H4 (cell line): ENCODE results near the gene CPN2. TPM values are rescaled to one million over a fixed set of nuclear protein-coding genes. Genes with fewer than 3 reads are reported as not detected.

Experiments used
- DNase-seq: peaks from one replicate; pipeline ENCODE4 v3.0.0-alpha.2; 2015; ENCODE audit warnings: low spot score
- total RNA-seq: library from RNA; depleted of rRNA; stranded (reverse); fragments of >200 nt; shearing (Covaris generic); gene quantifications from 2 replicates; pipeline ENCODE4 v1.2.3, GENCODE V29; 2014

The CPN2 gene
- total RNA-seq, 1 experiment from 2014 or later, result not detected

DNA sequence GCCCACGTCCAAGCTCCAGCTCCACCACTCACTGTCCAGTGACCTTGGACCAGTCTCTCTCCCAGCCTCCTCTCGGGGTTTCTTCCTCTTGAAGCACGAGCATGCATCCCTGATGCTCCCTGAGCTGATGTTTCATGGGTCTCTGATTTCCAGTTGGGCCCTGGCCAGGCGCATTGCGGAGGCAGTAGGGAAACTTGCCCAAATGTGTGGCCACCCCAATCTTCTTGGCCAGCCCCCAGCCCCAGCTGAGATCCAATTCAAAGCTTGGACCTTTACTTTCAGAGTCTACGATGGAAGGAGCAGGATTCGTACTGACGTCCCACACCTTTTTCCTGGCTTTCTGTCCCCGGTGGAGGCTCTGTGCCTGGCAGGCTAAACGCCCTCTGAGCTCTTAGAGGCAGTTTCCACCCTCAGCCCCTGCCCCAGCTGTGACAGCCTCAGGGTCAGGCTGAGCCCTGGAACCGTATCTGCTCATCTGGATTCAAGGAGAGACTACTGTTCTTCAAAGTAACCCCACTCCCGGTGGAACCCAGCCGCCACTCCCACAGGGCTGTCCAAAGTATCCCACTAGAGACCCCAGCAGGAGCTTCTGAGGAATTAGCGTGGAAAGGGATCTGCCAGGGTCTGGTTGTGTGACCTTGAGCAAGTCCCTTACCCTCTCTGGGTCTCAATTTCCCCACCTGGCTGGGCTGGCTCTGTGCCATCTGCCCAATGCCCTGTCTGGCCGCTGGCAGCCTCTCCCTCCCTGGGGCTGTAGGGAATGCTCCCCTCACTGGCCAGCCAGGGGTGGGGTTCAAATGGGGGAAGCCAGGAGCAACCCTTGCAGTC, 37.4 kb downstream of the CPN2 start:
- DNase-seq, result peak; percentile 38

DNA sequence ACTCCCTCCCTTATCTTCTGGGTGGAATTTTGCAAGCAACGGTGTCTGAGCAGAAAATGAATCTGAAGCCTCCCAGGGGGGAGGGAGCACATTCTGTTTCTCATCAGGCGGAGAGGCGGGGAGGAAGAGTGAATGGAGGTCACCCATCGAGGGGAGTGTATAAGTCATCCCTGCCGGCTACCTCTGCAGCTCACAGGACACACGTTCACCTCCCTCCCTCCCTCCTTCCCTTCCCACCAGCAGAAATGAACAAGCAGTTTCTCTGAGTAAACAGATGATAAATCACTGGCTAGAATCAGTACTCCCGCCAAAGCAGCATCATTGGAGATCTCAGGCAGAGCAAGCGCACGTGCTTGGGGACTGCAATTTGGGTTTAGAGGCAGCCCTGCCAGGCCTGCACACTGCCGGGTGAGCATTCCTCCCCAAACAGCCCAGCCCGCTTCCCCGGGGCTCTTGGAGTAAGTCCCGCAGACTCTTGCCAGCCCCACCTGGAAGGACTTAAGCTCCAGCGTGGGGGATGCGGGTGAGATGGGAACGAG, 38.3 kb downstream of the CPN2 start:
- peak; percentile 70 for DNase-seq

DNA sequence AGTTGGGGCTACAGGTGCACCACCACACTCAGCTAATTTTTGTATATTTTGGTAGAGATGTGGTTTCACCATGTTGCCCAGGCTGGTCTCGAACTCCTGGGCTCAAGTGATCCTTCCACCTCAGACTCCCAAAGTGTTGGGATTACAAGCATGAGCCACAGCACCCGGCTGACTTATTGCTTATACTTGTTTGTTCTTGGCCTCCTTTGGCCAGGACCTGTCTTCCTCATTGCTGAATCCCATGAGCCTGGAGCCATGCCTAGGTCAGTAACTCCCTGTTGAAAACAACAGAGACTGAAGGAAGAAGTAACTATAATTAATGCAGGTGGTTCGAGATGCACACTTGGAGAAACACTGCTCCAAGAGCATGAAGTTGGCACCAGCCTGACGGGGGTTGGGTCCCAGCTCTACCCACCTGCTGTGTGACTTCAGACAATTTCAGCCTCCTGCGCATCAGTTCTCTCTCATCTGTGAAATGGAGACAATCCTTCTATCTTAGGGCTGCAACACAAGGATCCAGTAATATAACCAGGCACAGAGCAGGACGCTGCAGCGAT, 38.9 kb downstream of the CPN2 start:
- DNase-seq, result no peak

DNA sequence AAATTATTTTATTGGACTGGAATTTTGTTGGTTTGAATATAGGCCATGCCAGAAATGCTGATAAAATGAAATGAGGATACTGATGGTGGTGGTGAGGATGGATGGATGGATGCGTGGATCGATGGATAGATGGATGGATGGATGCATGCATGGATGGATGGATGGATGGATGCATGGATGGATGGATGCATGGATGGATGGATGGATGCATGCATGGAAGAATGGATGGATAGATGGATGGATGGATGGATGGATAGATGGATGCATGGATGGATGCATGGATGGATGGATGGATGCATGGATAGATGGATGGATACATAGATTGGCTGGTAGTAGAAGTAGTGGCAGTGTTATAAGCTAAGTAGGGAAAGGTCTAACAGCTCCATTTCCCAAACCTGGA, 40.1 kb downstream of the CPN2 start:
- no peak for DNase-seq

DNA sequence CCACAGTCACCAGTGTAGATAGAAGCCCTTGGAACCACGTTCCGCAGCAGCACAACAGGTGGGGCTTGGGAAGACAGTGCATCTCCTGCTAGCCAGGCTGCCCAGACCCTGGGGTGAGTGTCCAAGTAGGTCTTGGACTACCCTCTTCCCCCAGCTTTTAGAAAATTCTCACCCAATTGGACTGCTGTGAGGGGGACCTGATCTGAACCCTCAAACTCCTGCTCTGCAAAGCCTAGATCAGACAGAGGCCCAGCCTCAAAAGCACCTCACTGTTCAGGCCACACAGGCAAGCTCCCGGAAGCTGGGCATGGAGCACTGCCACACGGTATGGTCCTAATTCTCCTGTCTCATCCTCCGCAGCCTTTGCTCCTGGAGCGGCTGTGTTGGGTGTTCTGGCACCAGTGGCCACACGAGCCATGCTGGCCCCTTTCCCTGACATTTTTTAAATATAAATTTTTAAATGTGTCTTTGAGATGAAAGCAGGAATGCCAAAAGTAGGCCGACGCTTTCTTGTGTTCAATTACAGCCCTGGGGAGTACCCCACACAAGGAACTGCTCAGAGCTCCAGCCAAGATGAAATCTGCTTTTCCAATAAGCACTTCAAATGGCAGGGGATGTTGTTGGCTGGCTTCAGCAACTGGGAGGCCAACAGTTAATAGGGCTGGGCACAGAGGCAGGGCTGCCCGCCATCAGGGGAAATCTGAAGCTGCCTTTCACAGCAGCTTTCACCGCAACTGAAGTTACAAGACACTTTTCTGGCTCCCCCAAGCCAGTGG, 40.9 kb downstream of the CPN2 start:
- DNase-seq, result no peak

DNA sequence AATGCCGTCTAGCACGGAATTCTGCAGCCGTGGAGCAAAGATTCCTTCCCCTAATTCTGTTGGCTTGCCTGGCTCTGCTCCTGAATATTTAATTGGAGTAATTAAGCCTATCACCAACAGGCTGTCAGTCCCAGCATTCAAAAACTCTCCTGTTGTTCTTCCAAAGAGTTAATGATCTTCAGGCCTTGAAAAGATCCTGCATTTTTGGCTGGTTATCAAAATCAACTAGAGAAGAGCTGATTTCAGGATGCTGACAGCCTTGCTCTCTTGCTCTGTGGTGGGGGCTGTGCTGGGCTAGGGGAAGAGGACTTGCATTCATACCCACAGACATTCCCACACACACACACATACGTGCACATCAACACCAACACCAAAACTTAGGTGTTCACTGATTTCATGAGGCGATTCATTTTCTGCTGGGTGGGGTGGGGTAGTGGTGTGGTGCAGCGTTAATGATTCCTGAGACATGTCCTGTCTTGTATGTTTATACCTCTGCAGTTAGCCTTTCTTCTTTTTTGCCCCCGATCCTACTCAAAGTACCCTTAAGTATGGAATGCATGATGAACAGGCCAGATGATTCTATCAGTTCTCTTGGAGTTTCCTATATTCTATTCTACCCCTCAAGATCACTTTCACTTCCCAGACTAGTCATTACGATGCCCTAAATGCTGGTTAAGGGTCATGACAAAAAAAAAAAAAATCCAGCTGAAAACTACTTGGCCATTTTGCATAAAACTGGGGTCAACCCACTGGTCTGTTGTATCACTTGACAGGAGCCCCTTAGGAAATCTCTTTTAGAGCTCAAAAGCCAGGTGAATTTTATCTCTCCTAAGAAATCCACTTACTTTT, 42.3 kb downstream of the CPN2 start:
- DNase-seq, result no peak

DNA sequence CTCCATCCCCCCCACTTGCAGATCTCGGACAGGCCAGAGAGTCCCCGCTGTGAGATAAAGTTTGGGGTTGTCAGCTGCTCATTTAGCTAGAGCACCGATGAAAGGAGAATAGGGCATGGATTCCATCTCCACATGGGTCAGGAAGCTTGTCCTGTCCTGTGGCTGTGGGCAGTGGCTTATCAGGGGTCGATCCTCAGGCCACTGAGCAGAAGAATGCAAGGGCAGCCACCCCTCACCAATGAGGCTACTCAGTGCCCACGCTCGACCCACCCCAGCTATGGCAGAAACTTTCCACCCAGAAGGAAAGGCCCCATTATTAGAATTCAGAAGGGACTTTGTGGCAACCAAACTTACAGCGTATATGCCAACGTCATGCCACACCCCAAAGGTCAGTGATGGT, 43.3 kb downstream of the CPN2 start:
- DNase-seq, result no peak

DNA sequence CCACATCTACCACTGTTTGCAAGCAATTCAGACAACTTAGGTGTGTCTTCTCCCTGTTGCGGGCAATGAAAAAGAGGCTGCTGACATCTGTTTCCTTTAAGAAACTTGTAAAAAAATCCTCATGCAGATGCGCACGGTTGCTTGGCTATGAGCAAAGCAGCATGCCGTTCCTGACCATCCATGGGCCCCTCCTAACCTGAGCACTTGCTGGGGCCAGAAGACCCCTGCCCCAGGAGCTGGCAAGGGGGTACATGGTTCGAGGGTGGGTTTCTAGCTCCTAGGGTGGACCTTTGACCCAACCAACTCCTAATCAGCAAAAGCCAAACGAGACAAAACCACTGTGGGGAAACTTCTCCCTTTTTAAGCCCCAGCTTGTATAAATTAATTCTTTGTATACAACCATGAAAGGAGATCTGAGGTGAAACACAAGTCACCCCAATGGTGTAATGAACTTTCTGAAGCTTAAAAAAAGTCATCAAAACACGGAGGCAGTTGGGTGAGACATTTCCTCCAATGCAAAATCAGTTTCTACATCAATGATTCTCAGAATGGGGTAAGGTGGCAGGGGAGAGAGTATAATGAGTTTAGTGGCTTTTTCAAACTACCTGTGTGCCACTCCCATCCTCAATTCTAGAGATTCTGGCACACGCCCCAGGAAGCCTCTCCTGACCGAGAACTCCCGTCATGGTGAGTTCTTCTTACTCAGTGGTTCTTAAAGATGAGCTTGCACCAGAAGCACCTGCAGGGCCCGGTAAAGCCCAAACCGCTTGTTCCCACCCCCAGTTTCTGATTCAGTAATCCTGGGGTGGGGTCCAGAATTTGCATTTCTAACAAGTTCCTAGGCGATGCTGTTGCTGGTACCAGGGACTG, 44.1 kb downstream of the CPN2 start:
- DNase-seq, result no peak

DNA sequence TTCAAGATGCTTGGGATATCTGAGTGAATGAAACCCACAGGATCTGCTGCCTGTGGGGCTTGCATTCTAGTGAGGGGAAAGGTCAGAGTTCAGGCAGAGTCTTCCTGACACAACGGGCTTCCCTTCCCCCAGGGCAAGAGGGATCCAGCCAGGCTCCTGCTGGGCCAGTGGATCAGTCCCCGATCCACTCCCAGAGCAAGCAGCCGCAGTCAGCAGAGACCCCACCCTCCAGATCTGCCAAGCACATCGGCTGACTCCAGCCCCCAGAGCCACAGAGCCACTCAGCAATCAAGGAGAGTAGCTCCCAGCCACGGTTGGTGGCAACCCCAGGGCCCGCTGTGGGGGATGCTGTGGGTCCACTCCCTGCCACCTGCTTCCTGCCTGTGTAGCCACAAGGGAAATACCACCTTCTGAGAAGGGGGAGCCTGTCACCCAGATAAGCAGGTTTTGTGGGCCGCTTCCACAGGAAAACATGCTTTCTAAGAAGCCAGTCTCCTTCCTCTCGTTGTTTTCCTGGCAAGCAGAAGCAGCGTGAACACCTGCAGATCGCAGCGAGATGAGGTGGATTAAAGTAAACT, 44.9 kb downstream of the CPN2 start:
- no peak for DNase-seq

DNA sequence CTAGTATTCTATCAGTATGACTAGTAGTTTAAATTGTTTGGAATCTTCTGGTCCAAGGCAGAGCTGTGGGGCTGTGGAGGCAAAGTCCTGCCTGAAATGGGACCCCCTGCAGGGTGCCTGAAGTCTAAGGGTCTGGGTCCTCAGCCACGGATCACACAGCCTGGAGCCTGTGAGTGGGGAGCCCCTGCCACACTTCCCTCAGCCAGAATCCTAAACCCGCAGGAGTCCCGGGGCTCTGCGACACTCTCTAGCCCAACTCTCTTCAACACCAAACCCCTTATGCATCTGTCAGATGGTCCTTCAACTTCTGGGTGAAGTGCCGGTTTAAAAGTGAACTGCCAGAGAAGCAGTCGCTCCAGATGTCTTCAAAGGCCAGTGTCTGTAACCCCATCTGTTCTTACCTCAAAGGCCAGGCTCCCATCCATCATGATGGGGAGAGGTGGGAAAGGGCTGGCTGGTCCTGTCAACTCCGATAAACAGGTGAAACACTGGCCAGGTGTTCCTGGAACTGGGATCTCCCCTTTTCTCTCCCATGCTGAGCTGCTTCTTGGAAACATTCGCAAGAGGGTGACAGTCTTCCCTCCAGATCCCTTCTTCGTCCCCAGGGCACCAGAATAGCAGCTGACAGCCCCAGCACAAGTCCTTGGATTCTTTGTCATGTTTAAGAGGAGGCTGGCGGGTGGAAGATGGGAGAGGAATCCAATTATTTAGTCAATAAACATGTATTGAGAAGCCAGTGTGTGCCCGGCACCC, 45.6 kb downstream of the CPN2 start:
- DNase-seq, result no peak

DNA sequence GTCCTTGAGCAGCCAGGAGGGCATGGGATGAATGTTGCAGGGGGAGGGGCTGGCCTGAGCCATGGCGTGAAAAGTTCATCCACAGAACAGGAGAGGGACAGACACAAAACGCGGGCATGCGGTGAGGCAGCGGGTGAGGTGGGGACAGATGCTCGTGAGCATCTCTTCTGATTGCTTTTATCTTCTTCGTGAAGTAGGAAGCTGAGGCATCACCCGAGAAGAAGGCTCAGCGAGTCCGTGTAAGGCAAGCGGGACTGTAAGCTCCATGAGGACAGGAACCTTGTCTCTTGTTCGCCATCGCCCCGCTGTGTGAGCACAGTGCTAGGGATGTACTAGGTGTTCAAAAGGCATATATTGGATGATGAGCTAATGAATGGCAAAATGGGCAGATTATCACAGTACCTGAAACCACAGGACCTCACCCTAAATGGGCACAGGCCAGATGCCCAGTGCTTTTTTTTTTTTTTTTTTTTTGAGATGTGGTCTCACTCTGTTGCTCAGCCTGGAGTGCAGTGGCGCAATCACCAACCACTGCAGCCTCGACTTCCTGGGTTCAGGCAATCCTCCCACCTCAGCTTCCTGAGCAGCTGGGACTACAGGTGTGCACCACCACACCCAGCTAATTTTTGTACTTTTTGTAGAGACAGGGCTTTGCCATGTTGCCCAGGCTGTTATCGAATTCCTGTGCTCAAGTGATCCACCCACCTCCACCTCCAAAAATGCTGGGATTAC, 46.8 kb downstream of the CPN2 start:
- DNase-seq, result no peak

DNA sequence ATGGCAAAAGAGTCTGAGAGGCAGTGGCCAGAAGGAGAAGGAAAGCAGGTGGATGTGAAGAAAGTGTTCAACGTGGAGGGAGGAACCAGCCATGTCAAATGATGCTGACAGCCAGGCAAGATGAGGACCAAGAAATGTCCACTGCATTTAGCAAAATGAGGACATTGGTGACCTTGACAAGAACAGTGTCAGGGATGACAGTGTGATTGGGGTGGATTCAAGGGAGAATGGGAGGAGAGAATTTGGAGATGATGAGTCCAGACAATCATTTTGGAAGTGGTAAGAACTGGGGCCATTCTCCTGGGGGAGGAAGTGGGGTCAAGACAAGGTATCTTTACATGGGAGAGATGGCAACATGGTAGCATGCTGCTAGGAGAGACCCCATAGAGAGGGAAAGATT, 47.4 kb downstream of the CPN2 start:
- DNase-seq, result no peak

DNA sequence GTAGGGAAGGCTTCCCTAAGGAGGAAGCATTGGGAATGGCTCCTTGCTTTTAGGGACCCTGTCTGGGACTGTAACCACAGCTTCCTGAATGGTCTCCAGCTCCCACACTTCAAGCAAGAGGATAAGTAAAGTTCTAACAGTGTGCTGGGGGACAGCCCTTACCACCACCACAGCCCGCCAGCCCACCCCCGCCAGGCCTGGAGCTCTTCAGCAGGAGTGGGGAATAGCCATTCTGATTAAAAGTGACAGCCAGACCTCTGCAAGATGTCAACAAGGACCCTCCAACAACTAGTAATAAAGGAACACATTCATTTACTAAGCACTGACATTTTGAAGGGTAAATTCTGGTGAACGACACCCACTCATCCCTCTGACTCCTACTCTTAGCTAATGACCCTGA, 49.4 kb downstream of the CPN2 start:
- DNase-seq, result no peak

DNA sequence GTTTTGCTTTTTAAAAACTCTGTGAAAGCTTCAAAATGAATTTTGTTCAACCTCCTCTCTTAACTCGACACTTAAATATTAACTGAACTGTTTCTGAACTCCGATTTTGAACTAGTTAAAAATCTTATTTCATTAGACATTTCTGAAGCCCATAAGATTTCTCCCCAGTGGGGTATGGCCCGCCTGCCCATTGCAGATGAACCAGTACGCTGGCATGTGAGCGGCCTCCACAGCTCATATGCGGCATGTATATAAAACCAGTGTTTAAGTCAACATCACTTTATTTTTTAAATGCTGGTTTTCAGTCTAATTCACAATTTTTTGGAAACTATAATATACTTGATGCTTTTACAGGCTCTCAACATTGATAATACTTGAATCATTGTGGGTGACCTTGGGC, 50.2 kb downstream of the CPN2 start:
- DNase-seq, result no peak

DNA sequence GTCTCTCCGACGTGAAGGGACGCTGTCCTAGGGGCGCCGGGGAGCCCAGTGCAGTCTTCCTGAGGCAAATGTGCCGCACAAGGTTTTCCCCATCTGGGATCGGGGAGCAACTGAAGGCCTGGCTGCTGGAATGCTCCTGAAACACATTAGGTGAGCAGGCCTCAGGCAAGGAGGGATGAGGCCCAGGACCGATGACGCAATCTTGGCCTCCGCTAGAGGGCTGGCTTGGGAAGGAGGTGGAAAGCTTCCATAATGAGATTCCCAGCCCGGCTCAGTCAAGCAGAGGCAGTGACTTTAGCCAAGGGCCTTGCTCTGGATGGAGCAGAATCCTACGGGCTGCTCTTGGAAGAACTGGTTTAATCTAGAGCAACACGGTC, 50.8 kb downstream of the CPN2 start:
- peak; percentile 72 for DNase-seq

DNA sequence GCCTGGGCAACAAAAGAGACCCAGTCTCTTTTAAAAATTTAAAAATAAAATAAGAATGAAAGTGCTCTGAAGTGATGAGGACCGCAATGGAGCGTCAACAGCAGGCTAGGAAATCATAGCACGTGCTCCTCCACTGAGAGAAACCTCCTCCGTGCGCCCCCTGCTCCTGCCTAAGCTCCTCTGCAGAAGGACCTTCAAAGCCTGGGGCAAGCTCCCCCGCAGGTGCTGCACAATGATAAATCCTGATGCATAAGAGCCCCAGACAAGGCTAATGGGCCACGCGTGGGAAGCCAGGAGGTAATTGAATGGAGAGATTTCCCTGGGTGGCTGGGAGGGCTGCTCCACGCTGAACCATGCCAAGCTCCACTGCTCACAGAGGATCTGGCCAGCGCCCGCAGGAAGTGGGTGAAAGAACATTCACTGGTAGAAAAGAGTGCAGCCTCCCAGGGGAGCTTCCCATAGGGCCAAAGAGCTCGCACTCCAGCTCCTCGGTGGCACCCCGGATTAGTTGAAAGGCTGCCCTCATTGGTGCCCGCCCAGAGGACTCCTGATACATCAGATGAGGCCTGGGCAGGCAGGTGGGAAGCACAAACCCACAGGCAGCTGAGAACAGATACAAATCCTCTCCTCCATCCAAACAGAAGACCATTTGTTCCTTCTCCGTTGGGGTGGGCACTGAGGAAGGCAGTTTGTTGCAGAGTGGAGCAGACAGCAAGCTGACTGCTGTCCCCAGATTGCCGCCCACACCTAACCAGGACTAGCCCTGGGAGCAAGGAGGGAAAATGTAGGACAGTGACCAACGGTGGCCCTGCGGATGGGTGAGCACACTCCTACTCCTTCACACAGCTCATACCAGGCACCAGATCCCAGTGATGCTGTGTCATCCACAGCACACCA, 52.5 kb downstream of the CPN2 start:
- DNase-seq, result no peak

DNA sequence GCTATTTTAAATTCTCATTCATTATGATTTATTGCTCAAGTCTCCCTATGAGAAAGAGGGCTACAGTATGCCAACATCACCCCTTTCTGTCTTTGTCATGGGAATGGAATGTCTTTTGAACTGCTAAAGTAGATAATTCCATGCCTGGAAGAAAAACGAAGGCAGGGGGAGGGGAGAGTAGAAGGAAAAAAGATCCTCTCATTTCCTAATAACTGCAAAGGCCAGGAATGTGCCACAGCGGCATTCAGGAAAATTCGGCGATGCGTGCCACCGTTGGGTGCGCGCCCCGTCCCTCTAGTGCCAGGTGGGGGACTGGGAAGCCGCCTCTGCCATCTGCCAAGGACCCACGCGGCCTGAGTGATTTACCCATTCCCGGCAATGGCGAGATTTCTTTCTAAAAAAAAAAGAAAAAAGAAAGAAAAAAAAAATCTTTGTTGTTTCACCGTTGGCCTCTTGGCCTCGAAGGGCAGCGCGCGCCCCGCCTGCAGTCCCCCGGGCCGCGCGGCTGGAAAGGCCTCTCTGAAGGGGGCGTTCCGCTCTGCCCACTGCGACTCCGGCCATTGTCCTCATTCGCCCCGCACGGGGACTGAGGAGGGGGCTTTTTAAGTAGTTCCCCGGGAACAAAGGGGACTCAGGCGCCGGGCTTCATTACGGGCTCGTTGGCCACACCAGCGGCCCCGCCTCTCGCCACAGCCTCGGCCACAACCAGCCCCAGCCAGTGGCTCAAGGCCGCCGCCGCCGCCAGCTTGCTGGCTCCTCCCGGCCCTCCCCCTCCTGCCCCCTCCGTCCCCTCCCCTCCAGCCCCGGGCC, 54.5 kb downstream of the CPN2 start:
- DNase-seq, result peak; percentile 84
